Measurements from ENCODE around the gene LHPP.

Gene LHPP

DNA sequence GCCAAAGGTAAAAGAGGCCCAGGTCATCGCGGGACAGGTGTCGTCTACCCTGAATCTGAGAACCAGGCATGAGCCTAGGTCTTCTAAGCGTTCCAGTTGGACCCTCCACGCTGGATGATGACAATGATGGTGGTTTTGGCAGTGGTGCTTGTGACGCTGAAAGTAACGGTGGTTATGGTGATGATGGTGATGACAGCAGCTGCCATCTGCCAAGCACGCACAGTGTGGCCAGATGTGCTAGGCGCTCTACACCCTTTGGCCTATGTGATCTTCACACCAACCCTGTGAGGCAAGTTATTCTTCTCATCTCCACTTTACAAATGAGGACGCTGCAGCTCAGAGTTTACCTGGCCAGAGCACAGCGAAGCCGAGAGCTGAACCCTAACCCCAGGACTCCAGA lies 188.6 kb downstream of the LHPP start:
- no peak for DNase-seq

DNA sequence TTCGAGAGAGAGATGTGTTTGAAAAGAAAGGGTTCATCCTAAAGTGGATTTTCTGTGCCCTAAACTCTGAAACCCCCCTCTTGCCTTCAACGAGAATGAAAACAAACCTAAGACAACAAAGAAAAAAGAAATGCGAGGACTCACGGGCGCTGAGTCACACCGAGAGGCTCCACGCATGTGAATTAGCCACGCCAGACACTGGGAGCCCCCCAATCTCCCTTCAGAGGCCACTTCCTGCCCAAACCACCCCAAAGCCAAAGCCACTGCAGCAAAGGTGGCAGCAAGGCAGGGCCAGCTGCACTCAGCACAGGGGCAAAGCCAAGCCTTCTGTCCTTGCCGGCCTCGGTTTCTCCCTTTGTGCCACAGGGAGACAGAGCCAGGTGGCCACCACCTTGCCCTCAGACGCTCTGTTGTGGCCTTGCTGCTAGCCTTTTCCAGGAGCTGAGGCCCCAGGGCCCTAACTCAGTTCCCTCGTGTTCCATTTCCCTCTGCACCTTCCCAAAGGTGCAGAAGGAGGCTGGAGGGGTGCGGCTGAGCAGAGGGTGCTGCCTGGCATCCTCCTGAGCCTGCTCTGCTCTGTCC lies 189.3 kb downstream of the LHPP start:
- DNase-seq: no peak

DNA sequence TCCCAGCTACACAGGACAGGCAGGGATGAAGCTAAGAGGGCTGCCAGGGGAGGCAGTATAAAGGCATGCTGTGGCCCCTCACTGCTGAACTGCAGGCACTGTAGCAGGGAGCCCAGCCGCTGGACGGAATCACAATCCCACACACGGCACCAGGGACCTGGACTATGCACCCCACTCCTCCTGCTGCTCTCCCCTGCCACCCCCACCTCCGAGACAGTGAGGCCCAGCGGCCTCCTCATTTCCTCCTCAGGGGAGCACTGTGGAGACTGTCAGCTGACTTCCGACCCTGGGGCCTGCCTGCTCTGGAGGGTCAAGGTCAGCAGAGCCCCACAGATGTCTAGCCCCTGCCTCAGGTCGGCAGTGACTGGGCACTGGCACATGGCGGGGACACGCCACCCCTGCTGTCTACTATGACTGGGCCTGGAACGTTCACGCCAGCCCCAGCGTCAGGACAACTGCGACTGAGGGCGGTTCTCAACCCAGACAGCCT lies 189.8 kb downstream of the LHPP start:
- no peak for DNase-seq

DNA sequence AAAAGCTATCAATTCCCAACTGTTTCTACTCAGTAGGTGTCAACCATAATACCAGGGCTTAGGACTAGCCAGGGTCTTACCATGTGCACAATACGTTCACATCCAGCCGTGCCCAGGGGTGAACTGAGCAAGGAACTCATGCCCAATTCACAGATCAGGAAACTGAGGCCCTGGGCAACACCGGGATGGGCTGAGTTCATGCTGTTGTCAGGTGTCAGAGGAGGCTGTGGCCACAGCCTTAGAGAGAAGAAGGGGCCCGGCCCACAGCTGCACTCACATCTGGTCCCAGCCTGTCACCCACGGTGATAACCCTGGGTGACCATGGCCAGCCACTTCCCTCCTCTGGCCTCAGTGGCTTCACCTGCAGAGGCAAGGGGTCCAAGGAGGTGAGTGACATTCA lies 190.6 kb downstream of the LHPP start:
- no peak for DNase-seq

DNA sequence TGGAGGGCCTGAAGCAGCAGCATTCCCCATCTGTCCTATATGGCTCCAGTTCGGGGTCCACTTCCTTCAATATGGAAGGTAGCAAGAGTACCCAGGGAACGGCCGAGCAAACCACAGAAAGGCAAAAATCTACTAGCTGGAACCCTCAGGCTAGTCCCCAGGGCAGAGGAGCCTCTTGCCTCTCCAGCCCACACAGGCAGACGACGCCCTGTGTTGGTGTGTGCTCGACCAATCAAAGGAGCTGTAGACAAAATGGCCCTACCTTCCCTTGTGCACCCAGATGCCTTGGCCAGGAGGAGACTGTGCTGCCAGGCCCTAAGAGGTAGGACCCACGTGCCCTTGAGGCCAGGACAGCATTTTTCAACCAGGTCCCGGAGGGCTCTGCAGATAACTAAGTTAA lies 191.1 kb downstream of the LHPP start:
- no peak for DNase-seq

DNA sequence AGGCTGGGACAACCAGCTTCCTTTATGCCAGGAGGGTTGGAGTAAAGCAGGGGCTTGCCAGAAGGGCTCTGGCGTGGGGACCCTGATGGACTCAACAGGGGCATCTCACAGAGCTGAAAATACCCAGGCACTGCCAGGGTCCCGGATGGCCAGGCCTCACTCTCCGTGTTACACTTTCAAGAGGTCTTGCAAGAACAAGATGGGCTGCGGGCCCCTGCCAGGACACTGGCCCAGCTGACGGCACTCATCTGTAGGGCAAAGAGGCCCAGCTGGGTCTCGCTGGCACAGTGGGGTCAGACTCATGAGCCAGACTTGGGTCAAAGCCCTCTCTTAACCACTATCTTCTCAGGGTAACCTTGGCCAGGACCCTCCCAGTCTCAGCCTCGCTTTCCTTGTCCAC lies 191.7 kb downstream of the LHPP start:
- no peak for DNase-seq

DNA sequence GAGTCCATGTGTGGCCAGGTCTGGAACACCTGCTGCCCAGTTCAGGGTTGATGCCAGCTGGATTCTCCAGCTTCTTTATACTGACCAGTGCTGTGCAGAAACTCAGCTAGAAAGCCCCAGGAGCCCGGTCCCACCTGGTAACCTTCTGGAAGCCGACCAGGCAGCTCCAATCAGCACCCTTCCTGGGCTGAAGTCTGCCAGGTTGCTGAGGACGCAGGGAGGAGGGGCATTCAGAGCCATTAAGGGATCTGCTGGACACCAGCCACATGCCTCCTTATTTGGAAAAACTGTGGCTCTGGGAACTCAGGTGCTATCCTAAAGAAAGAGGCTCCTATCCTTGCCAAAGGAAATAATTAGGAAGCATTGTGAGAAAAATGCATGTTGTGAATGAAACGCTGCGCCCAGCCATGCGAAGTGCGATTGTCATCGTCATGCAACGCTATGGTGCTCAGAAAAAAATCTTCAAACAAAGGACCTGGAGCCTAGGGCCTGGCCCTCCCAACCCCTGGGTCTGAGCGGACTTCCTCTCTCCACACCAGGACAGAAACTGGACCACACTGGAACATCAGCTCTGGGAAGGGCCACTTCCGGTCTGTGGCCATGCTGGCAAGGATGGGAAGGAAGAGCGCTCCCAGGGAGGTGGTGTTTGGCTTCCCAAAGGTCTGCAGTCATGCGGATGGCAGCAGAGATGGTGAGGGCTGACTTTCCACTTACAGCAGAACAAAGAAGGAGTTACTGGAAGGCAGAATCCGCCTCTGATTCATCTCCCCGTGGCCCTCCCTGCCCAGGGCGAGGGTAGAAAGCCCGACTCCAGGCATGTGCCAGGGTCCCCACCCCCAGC lies 192.4 kb downstream of the LHPP start:
- DNase-seq: no peak

DNA sequence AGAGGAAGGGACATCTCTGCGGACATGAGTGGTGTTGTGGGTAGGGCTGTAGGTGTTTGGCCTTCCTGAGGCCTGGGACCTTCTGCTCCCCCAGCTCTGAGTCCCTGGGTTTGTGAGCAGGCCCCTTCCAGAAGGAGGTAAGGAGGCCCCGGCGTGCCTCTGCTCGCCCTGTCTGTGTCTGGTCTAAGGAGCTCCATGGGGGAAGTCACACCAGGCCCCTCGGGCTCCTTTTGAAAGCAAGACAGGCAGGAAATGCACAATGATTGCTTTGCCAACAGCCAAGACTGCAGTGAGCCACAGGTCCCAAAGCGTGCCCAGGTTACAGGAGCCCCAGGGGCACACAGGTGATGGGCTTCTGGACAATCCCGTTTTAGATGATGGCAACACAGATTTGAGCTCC lies 193.1 kb downstream of the LHPP start:
- no peak for DNase-seq

DNA sequence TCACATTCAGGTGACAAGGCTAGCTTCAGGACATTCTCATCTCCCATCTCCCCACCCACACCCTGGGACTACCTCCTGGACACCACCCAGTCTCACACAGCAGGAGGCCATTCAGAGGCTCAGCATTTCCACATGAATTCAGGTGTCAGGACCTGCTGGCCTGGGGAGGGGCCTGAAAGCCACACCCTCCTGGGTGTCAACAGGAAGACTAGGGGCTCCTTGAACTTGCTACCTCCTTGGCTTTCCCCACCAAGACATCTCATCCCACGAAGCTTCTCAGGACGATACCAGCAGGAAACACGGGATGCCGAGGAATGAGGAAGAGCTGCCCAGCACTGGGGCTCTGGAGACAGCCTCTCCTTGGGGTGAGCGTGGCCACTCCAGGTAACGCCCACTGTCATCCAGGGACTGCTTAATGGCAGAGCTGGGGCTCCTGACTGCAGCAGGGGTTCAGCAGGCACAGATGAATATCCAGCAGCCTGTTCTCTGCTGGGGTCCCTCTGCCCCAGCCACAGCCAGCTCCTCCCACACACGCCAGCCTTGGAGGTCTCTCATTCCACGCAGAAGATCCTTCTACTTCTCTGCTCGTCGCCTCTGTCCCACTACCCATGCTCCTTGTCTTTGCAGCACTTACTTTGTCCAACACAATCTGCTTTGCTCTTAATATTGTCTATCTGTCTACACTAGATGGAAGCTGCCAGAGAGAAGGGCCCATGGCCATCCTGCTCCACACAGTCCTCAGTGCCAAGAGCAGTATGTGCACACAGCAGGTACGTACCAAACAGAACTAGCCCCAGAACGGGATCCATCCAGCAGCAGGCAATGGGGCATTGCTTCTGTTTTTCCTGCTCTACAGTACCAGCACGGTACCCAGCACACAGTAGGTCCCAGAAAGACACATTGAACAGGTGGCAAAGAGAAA lies 193.8 kb downstream of the LHPP start:
- DNase-seq: no peak

DNA sequence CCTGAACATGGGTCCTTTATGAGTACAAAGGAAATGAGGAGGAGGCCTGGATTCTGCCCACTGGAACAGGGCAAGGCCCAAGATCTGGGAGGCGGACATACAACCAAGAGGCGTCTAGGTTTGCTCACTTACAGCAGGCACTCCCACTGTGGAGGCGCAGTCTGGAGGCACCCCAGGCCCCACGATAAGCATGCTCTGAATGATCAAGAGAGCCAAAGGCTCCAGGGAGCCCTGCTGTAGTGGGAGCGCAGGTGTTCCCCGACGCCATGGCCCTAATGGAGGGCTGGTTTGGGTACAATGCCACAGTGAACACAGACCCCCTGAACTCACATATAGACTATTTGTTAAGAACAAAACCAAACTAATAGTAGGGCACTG lies 194.5 kb downstream of the LHPP start:
- DNase-seq: no peak

DNA sequence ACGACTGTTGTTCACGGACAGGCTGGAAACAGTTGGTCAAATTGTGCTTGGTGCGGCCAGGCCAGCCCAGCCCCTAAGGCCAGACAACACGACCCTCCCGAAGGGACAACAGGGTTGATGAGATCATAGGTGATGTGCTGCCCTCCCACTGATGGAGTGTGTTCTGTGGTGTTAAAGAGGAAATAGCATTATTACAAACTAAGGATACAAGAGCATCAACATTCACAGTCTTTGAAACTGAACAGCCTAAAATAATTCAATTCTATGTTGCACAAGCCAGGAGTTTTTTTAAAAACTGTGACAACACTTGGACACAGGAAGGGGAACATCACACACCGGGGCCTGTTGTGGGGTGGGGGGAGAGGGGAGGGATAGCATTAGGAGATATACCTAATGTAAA lies 194.9 kb downstream of the LHPP start:
- DNase-seq: no peak

DNA sequence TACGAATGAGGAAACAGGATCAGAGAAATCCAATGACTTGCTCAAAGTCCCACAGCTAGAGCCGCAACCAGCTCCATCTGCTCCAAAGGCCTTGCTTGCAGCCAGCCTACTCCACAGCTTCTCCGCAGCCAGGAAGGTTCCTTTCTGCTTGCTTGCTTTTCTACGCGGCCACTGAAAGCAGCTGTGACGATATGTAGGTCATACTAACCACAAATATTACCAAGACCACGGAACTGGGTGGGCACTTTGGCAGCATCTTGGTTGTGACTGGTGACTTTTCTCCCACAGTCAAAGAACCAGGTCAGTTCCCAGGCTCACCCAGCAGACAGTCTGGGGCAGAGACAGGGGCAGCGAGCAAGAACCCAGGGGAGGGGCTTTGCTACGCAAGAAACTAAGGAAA lies 196.2 kb downstream of the LHPP start:
- no peak for DNase-seq

DNA sequence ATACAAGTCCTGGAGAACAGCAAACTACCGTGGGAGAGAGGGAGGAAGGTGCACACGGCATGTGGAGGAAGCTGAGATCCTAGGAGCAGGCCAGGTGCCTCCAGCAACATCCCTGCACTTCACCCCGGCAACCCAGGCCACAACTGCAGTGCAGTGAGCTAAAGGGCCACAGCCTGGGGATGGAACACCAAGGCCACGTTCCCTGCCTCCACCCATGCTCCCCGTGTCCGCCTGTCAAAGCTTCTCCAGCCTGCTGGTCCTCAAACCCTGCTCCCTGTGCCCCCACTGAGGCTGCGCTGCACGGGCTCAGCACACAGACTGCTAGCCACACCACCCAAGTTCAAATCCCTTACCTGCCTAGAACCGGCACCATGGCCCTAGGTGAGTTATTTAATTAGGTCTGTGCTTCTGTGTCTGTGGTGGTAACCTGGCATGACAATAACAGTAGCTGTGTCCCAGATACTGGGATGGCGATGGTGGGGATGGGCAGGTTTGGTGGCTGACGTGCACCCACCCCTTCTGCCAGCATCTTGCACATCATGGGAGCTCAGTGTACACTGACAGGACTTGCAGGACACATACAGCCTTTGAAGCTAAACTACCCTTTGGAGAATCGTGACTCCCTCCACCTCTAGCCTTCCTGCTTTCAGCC lies 197.1 kb downstream of the LHPP start:
- DNase-seq: no peak

DNA sequence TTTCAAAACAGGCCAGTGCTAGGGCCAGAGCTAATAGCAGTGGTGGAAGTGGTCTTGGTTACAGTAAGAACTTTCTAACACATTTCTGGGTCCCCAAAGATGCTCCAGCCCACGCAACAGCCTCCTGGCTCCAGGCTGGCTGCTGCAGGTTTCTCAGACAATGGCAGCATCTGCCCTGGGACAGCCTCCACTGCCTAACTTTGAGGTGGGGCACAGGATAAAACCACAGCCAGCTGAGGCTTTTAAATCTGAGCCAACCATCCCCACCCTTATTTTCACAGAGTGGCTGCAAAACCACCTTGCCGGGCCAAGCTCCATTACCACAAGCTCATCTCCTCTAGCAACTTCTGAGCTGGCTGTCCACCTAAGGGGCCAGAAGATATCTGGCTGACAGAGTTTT lies 197.8 kb downstream of the LHPP start:
- DNase-seq: no peak

DNA sequence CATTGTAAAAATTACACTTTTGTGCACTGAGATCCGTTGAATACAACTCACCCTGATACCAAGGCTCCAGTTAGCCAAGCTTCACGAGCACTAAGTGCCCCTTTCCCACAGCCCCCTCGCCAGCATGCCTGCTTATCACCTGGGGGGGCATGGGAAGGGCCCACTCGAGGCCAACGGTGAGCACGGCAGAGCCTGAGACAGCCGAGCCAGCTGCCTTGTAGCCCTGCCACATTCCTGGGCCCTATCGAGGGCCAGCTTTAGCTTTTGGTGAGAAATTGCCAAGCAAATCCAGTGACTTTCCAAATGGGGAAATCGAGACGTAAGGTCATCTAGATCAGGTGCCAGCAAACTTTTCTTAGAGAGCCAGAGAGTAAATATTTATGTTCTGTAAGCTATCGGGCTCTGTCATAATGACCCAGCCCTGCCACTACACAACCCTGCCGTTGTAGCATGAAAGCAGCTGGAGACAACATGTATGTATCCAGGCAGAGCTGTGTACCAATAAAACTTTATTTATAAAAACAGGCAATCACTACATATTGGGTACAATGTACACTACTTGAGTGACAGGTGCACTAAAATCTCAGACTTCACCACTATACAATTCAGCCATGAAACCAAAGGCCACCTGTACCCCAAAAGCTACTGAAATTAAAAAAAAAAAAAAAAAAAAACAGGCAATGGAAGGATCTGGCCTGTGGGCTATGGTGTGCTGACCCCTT lies 198.9 kb downstream of the LHPP start:
- DNase-seq: no peak

DNA sequence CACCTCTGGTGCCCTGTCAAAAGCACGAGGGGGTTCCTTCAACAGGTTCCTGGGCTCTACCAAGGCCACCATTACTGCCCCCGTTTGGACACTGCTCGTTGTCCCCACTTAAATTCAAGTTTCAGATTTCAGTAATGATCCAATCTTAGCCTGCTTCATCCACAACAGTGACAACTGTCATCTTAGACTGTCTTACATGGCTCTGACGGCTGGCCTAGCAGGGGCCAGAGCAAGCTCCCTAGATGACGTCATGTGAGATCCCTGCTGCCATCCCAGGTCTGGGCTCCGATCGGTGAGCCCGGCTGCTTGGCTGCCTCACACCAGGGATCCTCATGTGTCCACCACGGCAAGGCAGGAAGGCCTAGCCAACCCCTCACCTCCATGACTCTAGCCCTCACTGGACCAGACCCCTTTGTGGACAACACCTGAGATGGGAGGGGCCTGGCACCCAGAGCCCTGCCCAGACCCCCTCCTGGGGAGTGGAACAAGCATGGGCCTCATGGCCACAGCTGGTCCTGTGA lies 200.1 kb downstream of the LHPP start:
- DNase-seq: no peak

DNA sequence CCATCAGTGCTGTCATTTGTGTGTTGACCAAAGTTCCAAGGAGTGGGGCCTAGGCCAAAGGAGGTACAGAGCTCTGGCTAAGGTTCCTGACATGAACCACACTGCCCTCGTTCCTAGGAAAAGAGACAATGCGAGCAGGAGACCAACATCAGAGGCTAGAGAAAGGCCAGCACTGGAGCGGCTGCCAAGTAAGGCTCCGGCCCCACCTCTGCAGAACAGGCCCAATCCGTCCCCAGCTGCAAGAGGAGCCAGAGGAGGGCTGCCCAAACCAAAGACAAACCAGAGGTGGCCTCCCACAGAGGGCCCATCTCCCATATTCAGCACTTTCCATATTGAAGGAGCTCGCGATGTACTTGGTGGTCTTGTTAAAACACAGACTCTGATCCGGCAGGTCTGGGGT lies 201.6 kb downstream of the LHPP start:
- no peak for DNase-seq

Data from NCI-H1436 (cell line).